ENCODE data around the gene NHSL1. TPM values are rescaled to one million over a fixed set of nuclear protein-coding genes. Genes with fewer than 3 reads are reported as not detected.

NHSL1 gene
- total RNA-seq, 1 donor = 17.8 TPM

DNA sequence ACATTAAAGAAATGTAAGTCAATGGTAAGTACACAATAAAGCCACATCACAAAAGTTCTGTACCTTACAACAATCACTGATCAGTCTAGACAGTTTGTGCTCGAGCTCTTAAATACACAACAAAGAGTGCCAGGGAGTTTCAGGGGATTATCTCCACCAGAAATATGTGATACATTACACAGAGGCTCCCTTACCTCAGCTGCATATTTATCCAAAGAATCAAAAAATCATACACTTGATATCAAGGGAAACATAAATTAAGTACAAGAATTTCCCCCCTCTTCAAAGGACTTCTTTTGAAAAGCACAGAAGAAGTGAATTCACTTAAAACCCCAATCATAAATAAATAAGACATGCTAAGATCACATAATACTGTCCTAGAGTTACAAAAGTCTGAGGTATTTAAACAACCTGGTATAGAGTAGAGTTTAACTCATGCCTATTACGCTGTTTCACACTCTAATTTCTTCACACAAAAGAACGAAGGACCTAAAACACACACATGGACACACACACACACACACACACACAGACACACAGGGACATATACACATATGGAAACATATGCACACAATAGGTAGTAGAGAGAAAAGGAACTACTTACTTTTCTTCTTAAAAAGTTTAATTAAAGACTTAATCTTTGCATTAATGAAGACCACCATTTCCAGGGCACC lies 528 bp downstream of the NHSL1 start:
- no peak for DNase-seq (ENCODE audit: low read depth)
- no peak overlapping the region for H3K4me3 ChIP-seq (ENCODE audit: low read depth, low read length)
- TF ChIP-seq, protein P1, sequence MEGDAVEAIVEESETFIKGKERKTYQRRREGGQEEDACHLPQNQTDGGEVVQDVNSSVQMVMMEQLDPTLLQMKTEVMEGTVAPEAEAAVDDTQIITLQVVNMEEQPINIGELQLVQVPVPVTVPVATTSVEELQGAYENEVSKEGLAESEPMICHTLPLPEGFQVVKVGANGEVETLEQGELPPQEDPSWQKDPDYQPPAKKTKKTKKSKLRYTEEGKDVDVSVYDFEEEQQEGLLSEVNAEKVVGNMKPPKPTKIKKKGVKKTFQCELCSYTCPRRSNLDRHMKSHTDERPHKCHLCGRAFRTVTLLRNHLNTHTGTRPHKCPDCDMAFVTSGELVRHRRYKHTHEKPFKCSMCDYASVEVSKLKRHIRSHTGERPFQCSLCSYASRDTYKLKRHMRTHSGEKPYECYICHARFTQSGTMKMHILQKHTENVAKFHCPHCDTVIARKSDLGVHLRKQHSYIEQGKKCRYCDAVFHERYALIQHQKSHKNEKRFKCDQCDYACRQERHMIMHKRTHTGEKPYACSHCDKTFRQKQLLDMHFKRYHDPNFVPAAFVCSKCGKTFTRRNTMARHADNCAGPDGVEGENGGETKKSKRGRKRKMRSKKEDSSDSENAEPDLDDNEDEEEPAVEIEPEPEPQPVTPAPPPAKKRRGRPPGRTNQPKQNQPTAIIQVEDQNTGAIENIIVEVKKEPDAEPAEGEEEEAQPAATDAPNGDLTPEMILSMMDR (IDR thresholded peaks at IDR 0.05; ENCODE audit: insufficient read depth, low read length) = no peak

DNA sequence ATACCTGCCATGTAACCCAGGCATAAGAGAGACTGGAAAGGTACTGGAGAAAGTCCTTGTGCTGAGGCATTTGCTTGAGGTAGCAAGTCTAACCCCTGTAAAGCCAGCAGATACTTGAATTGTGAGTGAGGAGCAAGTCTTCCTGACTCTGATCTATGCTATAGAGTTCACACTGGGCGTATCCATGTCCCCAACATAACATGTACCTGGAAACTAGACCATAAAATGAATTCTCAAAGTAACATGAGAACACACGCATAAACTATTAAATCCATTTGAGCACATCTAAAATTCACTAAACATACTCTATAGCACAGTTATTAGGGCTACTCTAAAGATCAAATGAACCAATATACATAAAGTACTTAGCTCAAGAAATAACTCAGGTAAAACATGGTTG lies 2.0 kb downstream of the NHSL1 start:
- TF ChIP-seq, protein P1 (IDR thresholded peaks at IDR 0.05; ENCODE audit: insufficient read depth, low read length) = no peak
- no peak for DNase-seq (ENCODE audit: low read depth)
- no peak overlapping the region for H3K4me3 ChIP-seq (ENCODE audit: low read depth, low read length)

DNA sequence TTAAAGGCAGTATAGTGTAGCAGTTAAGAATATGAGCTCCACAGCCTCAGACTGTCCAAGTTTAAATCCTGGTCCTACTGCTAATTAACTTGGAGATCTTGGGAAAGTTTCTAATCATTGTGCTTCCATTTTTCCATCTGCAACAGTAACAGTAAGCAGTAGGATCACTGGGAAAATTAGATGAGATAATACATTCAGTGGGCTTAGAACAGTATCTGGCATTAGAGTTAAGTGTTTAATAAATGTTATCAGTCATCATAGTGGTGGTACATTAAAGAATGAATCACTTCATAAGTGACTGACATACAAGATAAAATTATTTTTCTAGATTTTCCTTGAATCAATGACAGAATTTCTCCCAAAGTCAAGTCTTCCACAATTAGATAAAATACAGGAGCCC lies 5.0 kb downstream of the NHSL1 start:
- no peak for DNase-seq (ENCODE audit: low read depth)
- TF ChIP-seq, protein P1 (IDR thresholded peaks at IDR 0.05; ENCODE audit: insufficient read depth, low read length) = no peak

DNA sequence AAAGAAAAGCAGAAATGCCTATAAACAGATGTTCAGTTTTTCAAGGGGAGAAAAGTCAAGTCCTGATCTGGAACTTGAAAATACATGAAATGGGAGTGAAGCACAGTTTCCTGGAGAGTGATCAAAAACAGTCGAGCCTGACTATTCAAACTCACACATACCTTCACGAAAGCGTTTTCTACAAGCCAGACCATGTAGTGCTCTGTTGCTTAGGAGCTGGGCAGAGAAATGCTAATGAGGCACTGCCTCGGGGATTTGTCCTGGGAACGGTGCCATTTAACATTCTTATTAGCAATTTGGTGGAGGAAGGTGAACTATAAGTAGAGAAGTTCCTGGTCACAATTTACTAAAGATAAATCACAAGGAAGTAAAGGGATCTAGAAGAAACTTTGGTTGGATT lies 5.9 kb downstream of the NHSL1 start:
- H3K4me3 ChIP-seq (ENCODE audit: low read depth, low read length) = no peak overlapping the region
- peak; percentile 68 for DNase-seq (ENCODE audit: low read depth)

More for the DNA sequence above, 5.0 kb downstream of the NHSL1 start:
- H3K4me3 ChIP-seq (ENCODE audit: low read depth, low read length) = no peak overlapping the region

DNA sequence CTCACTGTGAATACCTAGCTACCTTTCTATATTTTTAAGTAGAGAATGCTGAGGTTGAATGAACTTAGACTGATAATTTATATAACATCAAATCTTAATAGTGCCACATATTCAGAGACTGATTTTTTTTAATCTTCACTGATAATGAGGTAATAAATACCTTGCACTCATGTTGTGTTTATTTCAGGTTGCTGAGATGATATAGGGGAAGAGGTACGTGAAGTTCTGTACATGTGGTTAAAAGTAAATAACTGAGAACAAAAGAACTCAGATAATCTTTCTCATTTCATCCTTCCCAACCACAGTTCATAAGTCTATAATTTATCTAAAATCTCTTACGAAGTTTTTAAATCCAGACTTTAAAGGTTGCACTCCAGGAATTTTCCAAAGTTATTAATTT lies 6.4 kb downstream of the NHSL1 start:
- H3K4me3 ChIP-seq (ENCODE audit: low read depth, low read length) = no peak overlapping the region
- TF ChIP-seq, protein P1 (IDR thresholded peaks at IDR 0.05; ENCODE audit: insufficient read depth, low read length) = no peak

More for the DNA sequence above, 5.9 kb downstream of the NHSL1 start:
- TF ChIP-seq, protein P1 (IDR thresholded peaks at IDR 0.05; ENCODE audit: insufficient read depth, low read length) = no peak

DNA sequence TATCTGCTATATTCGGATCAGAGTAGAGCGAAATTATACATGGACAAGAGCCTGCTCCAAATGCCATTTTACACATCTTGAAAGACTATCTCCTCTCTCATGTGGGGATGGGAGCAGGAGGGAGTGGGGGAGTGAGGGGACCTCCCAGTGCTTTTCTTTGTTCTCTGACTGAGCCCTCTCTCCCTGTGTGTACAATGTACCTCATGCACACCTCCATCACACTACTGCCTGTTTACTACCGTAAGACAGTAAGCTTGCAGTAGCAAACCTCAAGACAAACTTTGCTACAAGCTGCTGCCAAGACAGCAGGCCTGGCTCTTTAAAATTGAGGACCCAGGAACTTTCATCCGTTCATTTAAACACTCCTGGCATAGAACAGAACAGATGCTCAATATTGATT lies 7.2 kb downstream of the NHSL1 start:
- TF ChIP-seq, protein P1 (IDR thresholded peaks at IDR 0.05; ENCODE audit: insufficient read depth, low read length) = no peak
- no peak for DNase-seq (ENCODE audit: low read depth)
- H3K4me3 ChIP-seq (ENCODE audit: low read depth, low read length) = no peak overlapping the region

More for the DNA sequence above, 6.4 kb downstream of the NHSL1 start:
- no peak for DNase-seq (ENCODE audit: low read depth)

DNA sequence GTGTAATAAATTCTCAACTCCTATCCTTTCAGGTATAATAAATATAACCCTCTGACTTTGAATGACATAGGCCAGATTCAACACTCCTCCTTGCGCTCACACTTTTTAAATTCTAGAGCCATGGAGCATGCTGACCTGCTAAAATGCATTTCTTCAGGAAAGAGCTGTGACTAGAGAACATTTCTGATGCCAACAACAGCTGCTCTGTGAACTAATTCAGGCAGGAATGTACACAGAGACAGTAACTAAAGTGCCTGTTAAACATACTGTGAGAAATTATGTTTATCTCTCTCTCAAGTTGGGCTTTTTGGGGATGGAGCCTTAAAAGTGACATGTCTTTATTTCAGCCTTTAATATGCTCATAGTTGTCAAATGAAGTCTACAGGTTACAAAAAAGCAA lies 8.3 kb downstream of the NHSL1 start:
- no peak overlapping the region for H3K4me3 ChIP-seq (ENCODE audit: low read depth, low read length)
- TF ChIP-seq, protein P1 (IDR thresholded peaks at IDR 0.05; ENCODE audit: insufficient read depth, low read length) = no peak
- no peak for DNase-seq (ENCODE audit: low read depth)
